PC-9 (cell line): ENCODE data around the gene SYNDIG1. TPM values are rescaled to one million over a fixed set of nuclear protein-coding genes. Genes with fewer than 3 reads are reported as not detected.

Source experiments
- BruUV-seq: library from RNA; stranded (reverse); fragments of 400-500 nt; replicated peaks from 2 replicates; lab custom pipeline; 2021; lab: Mats Ljungman, UMichigan
- CTCF ChIA-PET: fragments of 300-600 bp; sonication (Branson Sonifier 250); formaldehyde crosslinking; loops from one replicate; lab custom pipeline; 2022; ENCODE audit warnings: antibody characterized with exemption; lab: Charles Lee
- POLR2A ChIA-PET: fragments of 300-600 bp; sonication (Branson Sonifier 250); formaldehyde crosslinking; loops from one replicate; lab custom pipeline; 2022; ENCODE audit warnings: antibody characterized with exemption; ENCODE audit not compliant: unreplicated experiment; lab: Charles Lee
- DNase-seq, 2 experiments: peaks; one replicate each; pipeline versions ENCODE4 v3.0.0 to v3.0.0-alpha.2; 2015 to 2022; ENCODE audit warnings: mixed read lengths in 1 of 2
- H2AFZ ChIP-seq: fragments of 200-600 bp; sonication (generic); 2 replicates; pipeline ENCODE4 v1.8.1; 2017; ENCODE audit warnings: antibody characterized with exemption
- H3F3A ChIP-seq: fragments of 200-600 bp; sonication (generic); 2 replicates; pipeline ENCODE4 v1.8.1; 2017; ENCODE audit warnings: antibody characterized with exemption, mild to moderate bottlenecking, low read depth; ENCODE audit not compliant: insufficient read depth
- H3K27ac ChIP-seq: fragments of 200-600 bp; sonication (generic); 2 replicates; pipeline ENCODE4 v1.6.1; 2016; ENCODE audit warnings: mixed run types
- H3K27me3 ChIP-seq: fragments of 200-600 bp; sonication (generic); 2 replicates; pipeline ENCODE4 v1.6.1; 2016; ENCODE audit warnings: low read depth, mixed run types; ENCODE audit not compliant: insufficient read depth
- H3K36me3 ChIP-seq: fragments of 200-600 bp; sonication (generic); 2 replicates; pipeline ENCODE4 v1.6.1; 2016; ENCODE audit warnings: low read depth, mixed run types
- H3K4me1 ChIP-seq: fragments of 200-600 bp; sonication (generic); replicated peaks from 2 replicates; pipeline ENCODE4 v1.6.1; 2016; ENCODE audit warnings: mixed run types; ENCODE audit not compliant: insufficient read depth
- H3K4me2 ChIP-seq: fragments of 200-600 bp; sonication (generic); 2 replicates; pipeline ENCODE4 v1.6.1; 2017; ENCODE audit warnings: mixed run types
- H3K4me3 ChIP-seq: fragments of 200-600 bp; sonication (generic); 2 replicates; pipeline ENCODE4 v1.6.1; 2016; ENCODE audit warnings: mixed run types
- H3K79me2 ChIP-seq: fragments of 200-600 bp; sonication (generic); 2 replicates; pipeline ENCODE4 v1.6.1; 2017; ENCODE audit warnings: low read depth, mixed run types
- H3K9me2 ChIP-seq: fragments of 200-600 bp; sonication (generic); 2 replicates; pipeline ENCODE4 v1.8.1; 2017; ENCODE audit warnings: mild to moderate bottlenecking; ENCODE audit not compliant: insufficient read depth
- H3K9me3 ChIP-seq: fragments of 200-600 bp; sonication (generic); 2 replicates; pipeline ENCODE4 v1.8.1; 2016; ENCODE audit warnings: low read depth; ENCODE audit not compliant: insufficient read depth
- H4K20me1 ChIP-seq: fragments of 200-600 bp; sonication (generic); 2 replicates; pipeline ENCODE4 v1.8.1; 2017; ENCODE audit not compliant: insufficient read depth
- EZH2 ChIP-seq: fragments of 200-600 bp; sonication (generic); IDR thresholded peaks from 2 replicates; pipeline ENCODE4 v1.8.0; 2017; ENCODE audit warnings: antibody characterized with exemption, low read depth
- intact Hi-C: fragments of 100-400 bp; cut with micrococcal nuclease; formaldehyde crosslinking; loops from one replicate; pipeline ENCODE4 v1.10.0; 2022; ENCODE audit not compliant: unreplicated experiment
- total RNA-seq: library from RNA; stranded (reverse); gene quantifications from 2 replicates; pipeline ENCODE4 v1.2.3, GENCODE V29; 2021
- TF ChIP-seq, protein P1 (sequence below): fragments of 200-600 bp; sonication (generic); conservative IDR thresholded peaks from 2 replicates; pipeline ENCODE4 v1.6.1; 2017; ENCODE audit warnings: mixed run types, antibody characterized with exemption, mild to moderate bottlenecking, moderate library complexity

SYNDIG1 gene
- total RNA-seq, 1 experiment from 2014 or later: 0.17 TPM

DNA sequence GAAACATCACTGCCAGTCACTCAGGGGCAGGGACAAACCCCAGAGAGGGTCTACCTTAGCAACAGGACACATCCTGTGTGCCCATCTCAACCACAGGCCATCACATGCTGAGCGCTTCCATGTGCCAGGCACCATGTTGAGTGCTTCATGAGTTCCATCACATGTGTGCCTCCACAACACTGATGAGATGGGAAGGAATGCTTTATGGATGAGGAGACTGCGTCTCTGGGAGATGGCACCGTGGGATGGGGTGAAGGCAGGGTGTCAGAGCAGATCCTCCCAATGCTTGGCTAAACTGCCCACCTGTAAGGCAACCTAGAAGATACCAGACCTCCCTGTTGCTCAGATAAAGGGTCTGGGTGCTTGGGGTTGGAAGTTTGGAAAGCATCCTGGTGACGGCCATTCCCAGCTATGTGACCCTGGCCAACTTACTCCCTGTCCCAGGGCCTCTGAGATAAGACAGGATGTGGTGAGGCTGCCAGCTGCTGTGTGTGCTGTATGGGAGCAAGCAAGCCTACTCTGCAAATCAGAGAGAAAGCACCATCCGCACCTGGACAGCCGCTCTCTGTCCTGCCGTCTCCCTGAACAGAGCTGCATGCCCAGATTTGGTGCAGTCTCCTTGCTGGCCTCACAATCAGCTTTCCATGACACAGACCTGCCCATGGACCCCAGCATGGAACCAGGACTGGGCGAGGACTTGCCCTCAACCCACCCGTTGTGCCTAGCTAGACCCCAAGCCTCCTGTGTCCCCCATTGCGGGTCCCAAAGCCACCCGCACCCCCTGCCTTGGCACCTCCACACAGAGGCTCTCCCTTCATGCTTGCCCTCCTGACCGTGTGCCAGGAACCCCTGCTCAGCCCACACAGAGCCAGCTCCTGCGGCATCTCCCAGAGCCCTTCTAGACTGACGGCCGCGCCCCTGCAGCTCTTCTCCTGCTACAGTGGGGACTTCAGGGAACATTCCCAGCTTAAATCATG lies 143.7 kb downstream of the SYNDIG1 start:
- Histone ChIP-seq H3K4me3 (no peak overlapping the region), H3K36me3 (no peaks in the 10 kb centered on the region), H4K20me1 (no peaks in the 10 kb centered on the region), H2AFZ (no peak overlapping the region), H3K4me2 (no peak overlapping the region), H3K9me3 (no peaks in the 10 kb centered on the region), H3F3A (no peaks in the 10 kb centered on the region), H3K27ac (no peak overlapping the region), H3K4me1 (no peaks in the 10 kb centered on the region; the same call in 1 of the 2 replicates), H3K27me3 (no peaks in the 10 kb centered on the region), H3K9me2 (no peaks in the 10 kb centered on the region; the same call in 1 of the 2 replicates), H3K79me2 (no peaks in the 10 kb centered on the region)
- POLR2A ChIA-PET: no interaction called here
- no peak for DNase-seq
- BruUV-seq: no TSS peak
- intact Hi-C loops: no loop called here
- CTCF ChIA-PET: no interaction called here
- TF ChIP-seq, protein P1, sequence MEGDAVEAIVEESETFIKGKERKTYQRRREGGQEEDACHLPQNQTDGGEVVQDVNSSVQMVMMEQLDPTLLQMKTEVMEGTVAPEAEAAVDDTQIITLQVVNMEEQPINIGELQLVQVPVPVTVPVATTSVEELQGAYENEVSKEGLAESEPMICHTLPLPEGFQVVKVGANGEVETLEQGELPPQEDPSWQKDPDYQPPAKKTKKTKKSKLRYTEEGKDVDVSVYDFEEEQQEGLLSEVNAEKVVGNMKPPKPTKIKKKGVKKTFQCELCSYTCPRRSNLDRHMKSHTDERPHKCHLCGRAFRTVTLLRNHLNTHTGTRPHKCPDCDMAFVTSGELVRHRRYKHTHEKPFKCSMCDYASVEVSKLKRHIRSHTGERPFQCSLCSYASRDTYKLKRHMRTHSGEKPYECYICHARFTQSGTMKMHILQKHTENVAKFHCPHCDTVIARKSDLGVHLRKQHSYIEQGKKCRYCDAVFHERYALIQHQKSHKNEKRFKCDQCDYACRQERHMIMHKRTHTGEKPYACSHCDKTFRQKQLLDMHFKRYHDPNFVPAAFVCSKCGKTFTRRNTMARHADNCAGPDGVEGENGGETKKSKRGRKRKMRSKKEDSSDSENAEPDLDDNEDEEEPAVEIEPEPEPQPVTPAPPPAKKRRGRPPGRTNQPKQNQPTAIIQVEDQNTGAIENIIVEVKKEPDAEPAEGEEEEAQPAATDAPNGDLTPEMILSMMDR: no peak
- TF ChIP-seq EZH2: no peak

- no peak for TF ChIP-seq EZH2
- TF ChIP-seq, protein P1: no peak
These were observed 144.9 kb downstream of the SYNDIG1 start for GRCh38 chr20:24614341-24614740.

GRCh38 chr20:24615353-24615752 lies 145.9 kb downstream of the SYNDIG1 start:
- Histone ChIP-seq H3K9me2 (no peaks in the 10 kb centered on the region), H3K4me2 (no peak overlapping the region), H3K36me3 (no peaks in the 10 kb centered on the region), H3K9me3 (no peaks in the 10 kb centered on the region), H3K4me3 (no peak overlapping the region), H3F3A (no peaks in the 10 kb centered on the region), H3K27me3 (no peaks in the 10 kb centered on the region), H3K4me1 (no peaks in the 10 kb centered on the region; the same call in 1 of the 2 replicates), H3K79me2 (no peaks in the 10 kb centered on the region), H3K27ac (no peak overlapping the region), H2AFZ (no peak overlapping the region), H4K20me1 (no peaks in the 10 kb centered on the region)
- POLR2A ChIA-PET: no interaction called here
- intact Hi-C loops: no loop called here
- CTCF ChIA-PET: no interaction called here
- no peak for TF ChIP-seq EZH2
- TF ChIP-seq, protein P1: no peak
- no TSS peak for BruUV-seq
- no peak for DNase-seq

More at GRCh38 chr20:24614341-24614740, 144.9 kb downstream of the SYNDIG1 start:
- Histone ChIP-seq H3K27ac (no peak overlapping the region), H3K36me3 (no peaks in the 10 kb centered on the region), H3K79me2 (no peaks in the 10 kb centered on the region), H4K20me1 (no peaks in the 10 kb centered on the region), H3K4me2 (no peak overlapping the region), H3K4me3 (no peak overlapping the region), H3F3A (no peaks in the 10 kb centered on the region), H3K4me1 (no peaks in the 10 kb centered on the region; the same call in 1 of the 2 replicates), H3K9me2 (no peaks in the 10 kb centered on the region; the same call in 1 of the 2 replicates), H3K9me3 (no peaks in the 10 kb centered on the region), H3K27me3 (no peaks in the 10 kb centered on the region), H2AFZ (no peak overlapping the region)
- POLR2A ChIA-PET: no interaction called here
- DNase-seq: no peak
- BruUV-seq: no TSS peak
- intact Hi-C loops: no loop called here
- CTCF ChIA-PET: interaction anchor here (0.6 kb wide), 1 partner anchor 946 kb away, joined by 3 read pairs; no protein-coding TSS in a partner anchor
